Gastrocnemius medialis (tissue), 4 donors: ENCODE data around the gene MEF2D. TPM values are rescaled to one million over a fixed set of nuclear protein-coding genes. Genes with fewer than 3 reads are reported as not detected.

Experiments used
- ATAC-seq, 2 donors: fragments of 150-250 bp; one replicate each; pipeline ENCODE4 v1.9.1; 2016
- DNase-seq, 2 donors: peaks; one replicate each; pipeline ENCODE4 v3.0.0-alpha.2; 2019
- H3K27ac ChIP-seq, 4 donors: fragments of 200-600 bp; sonication (generic); 1 replicate in 1 of 4; 2 replicates in 3 of 4; pipeline ENCODE4 v1.5.1; 2016 to 2018; ENCODE audit warnings: mild to moderate bottlenecking in 2 of 4, moderate library complexity in 1 of 4
- H3K27me3 ChIP-seq, 3 donors: fragments of 200-600 bp; sonication (generic) in 2 of 3; 1 replicate in 1 of 3; 2 replicates in 2 of 3; pipeline versions ENCODE4 v1.5.1 to v1.6.0; 2016 to 2019; ENCODE audit warnings: mild to moderate bottlenecking in 1 of 3, moderate library complexity in 1 of 3
- H3K36me3 ChIP-seq, 2 donors: fragments of 200-600 bp; sonication (generic) in 1 of 2; one replicate each; pipeline ENCODE4 v1.5.1; 2017 to 2018
- H3K4me1 ChIP-seq, 2 donors: fragments of 200-600 bp; sonication (generic) in 1 of 2; one replicate each; pipeline ENCODE4 v1.5.1; 2016 to 2017; ENCODE audit warnings: mild to moderate bottlenecking in 2 of 2
- H3K4me3 ChIP-seq, 4 donors: fragments of 200-600 bp; sonication (generic) in 3 of 4; 1 replicate in 1 of 4; 2 replicates in 3 of 4; pipeline ENCODE4 v1.5.1; 2016 to 2019; ENCODE audit warnings: mild to moderate bottlenecking in 2 of 4
- H3K9me3 ChIP-seq, 3 donors: fragments of 200-600 bp; sonication (generic) in 2 of 3; 1 replicate in 1 of 3; 2 replicates in 2 of 3; pipeline ENCODE4 v1.5.1; 2016 to 2019
- CTCF ChIP-seq, 5 experiments: fragments of 450-650 bp in 3 of 5; fragments of 200-600 bp in 2 of 5; sonication (generic) in 2 of 5; IDR thresholded peaks in 4 of 5; conservative IDR thresholded peaks in 1 of 5; 1 replicate in 4 of 5; 2 replicates in 1 of 5; pipeline ENCODE4 v1.5.1; 2016 to 2019; ENCODE audit warnings: antibody characterized with exemption in 5 of 5, mild to moderate bottlenecking in 3 of 5, moderate library complexity in 3 of 5
- POLR2A ChIP-seq, 2 donors: fragments of 450-650 bp; IDR thresholded peaks; one replicate each; pipeline ENCODE4 v1.6.1; 2017; ENCODE audit warnings: antibody characterized with exemption in 2 of 2, mild to moderate bottlenecking in 2 of 2, moderate library complexity in 2 of 2
- in situ Hi-C, 4 donors: fragments of 200-750 bp; cut with MboI; loops; one replicate each; pipeline versions ENCODE4 v1.15.0 to v1.8.0; 2017; ENCODE audit warnings: low sequenced_read_pairs in 4 of 4
- intact Hi-C: fragments of 100-400 bp; cut with DNase I; formaldehyde crosslinking; loops from one replicate; pipeline ENCODE4 v1.15.1; 2023; ENCODE audit warnings: low total_unique reads
- total RNA-seq, 4 donors: library from RNA; depleted of rRNA; stranded (reverse); fragments of >200 nt; gene quantifications; one replicate each; pipeline versions ENCODE4 v1.1.0 to v1.2.3, GENCODE V29; 2016

The MEF2D gene
- total RNA-seq, 4 donors from 2014 or later = 129 to 260 (median 168) TPM

GRCh38 chr1:156488566-156489165 is 11.9 kb downstream of the MEF2D start:
- no peaks in the 10 kb centered on the region for H3K36me3 ChIP-seq
- peak overlapping the region; percentile 96 to 99 (median 98) for H3K27ac ChIP-seq
- intact Hi-C loops = loop anchor here (1.0 kb wide), 1 partner anchor 23 kb away; no protein-coding TSS in a partner anchor
- H3K4me3 ChIP-seq = peak overlapping the region; percentile 32 to 89 (median 56)
- no peak for TF ChIP-seq CTCF (IDR thresholded peaks at IDR 0.05 in 4 of 5, conservative IDR thresholded peaks at IDR 0.05 in 1 of 5)
- TF ChIP-seq POLR2A (IDR thresholded peaks at IDR 0.05) = no peak
- H3K27me3 ChIP-seq = no peaks in the 10 kb centered on the region
- DNase-seq (no peak), ATAC-seq (no peak)
- H3K9me3 ChIP-seq = no peaks in the 10 kb centered on the region
- in situ Hi-C loops = loop anchor here in 1 of 4 donors (25.0 kb wide), 1 partner anchor 376 kb away; the partner anchor contains the start of gene LMNA
- H3K4me1 ChIP-seq = peaks cover 96 to 98% of the 10 kb centered on the region in 2 donors

- no peaks in the 10 kb centered on the region for H3K9me3 ChIP-seq
- TF ChIP-seq CTCF (IDR thresholded peaks at IDR 0.05 in 4 of 5, conservative IDR thresholded peaks at IDR 0.05 in 1 of 5) (no peak), POLR2A (IDR thresholded peaks at IDR 0.05) (no peak)
- peaks cover 0 to 5% of the 10 kb centered on the region in 2 donors for H3K36me3 ChIP-seq
- H3K4me1 ChIP-seq = peaks cover 96 to 98% of the 10 kb centered on the region in 2 donors
- ATAC-seq (peak; percentile 3 to 25), DNase-seq (peak; percentile 67 to 74)
- H3K4me3 ChIP-seq = peak overlapping the region in 3 of 4 donors; percentile 55 to 89 (median 58)
- H3K27me3 ChIP-seq = no peaks in the 10 kb centered on the region
- H3K27ac ChIP-seq = peak overlapping the region; percentile 96 to 99 (median 98)
- in situ Hi-C loops = loop anchor here in 1 of 4 donors (25.0 kb wide), 1 partner anchor 376 kb away; the partner anchor contains the start of gene LMNA
- intact Hi-C loops = loop anchor here (1.0 kb wide), 1 partner anchor 23 kb away; no protein-coding TSS in a partner anchor
Observed at GRCh38 chr1:156487862-156488261, 12.7 kb downstream of the MEF2D start.

- TF ChIP-seq POLR2A (IDR thresholded peaks at IDR 0.05) = no peak
- TF ChIP-seq CTCF (IDR thresholded peaks at IDR 0.05 in 4 of 5, conservative IDR thresholded peaks at IDR 0.05 in 1 of 5) = no peak
- DNase-seq (no peak), ATAC-seq (no peak)
- Histone ChIP-seq H3K36me3 (peaks cover 0 to 16% of the 10 kb centered on the region in 2 donors), H3K27me3 (no peaks in the 10 kb centered on the region), H3K27ac (peak overlapping the region; percentile 96 to 99 (median 98)), H3K9me3 (no peaks in the 10 kb centered on the region), H3K4me3 (no peak overlapping the region), H3K4me1 (peaks cover 95 to 96% of the 10 kb centered on the region in 2 donors)
- intact Hi-C loops (no loop called here), in situ Hi-C loops (loop anchor here in 1 of 4 donors (25.0 kb wide), 1 partner anchor 374 kb away; the partner anchor contains the start of gene LMNA)
Observed at GRCh38 chr1:156486421-156487344, 13.9 kb downstream of the MEF2D start.

GRCh38 chr1:156485984-156486383 is 14.6 kb downstream of the MEF2D start:
- DNase-seq (no peak), ATAC-seq (no peak)
- H3K9me3 ChIP-seq = no peaks in the 10 kb centered on the region
- H3K4me3 ChIP-seq = no peak overlapping the region
- TF ChIP-seq POLR2A (IDR thresholded peaks at IDR 0.05) (no peak), CTCF (IDR thresholded peaks at IDR 0.05 in 4 of 5, conservative IDR thresholded peaks at IDR 0.05 in 1 of 5) (no peak)
- no peaks in the 10 kb centered on the region for H3K27me3 ChIP-seq
- H3K27ac ChIP-seq = peak overlapping the region; percentile 96 to 99 (median 98)
- peaks cover 95 to 96% of the 10 kb centered on the region in 2 donors for H3K4me1 ChIP-seq
- in situ Hi-C loops (loop anchor here in 1 of 4 donors (25.0 kb wide), 1 partner anchor 374 kb away; the partner anchor contains the start of gene LMNA), intact Hi-C loops (no loop called here)
- peaks cover 0 to 23% of the 10 kb centered on the region in 2 donors for H3K36me3 ChIP-seq
